T-helper 1 cell treated with Interleukin-12 subunit alpha and Interleukin-12 subunit beta and Interleukin-4 antibody, amounts not matched to agents 30 μg/mL and 1 μg/mL, for 36 hours (primary cell): ENCODE measurements around the gene EPS8.

Experiments used
- H3K27ac Mint-ChIP-seq: one replicate; pipeline ENCODE4 v1.8.0; 2021; ENCODE audit warnings: mild to moderate bottlenecking, mixed read lengths
- H3K27me3 Mint-ChIP-seq: one replicate; pipeline ENCODE4 v1.8.0; 2021; ENCODE audit warnings: low read depth, mixed read lengths
- H3K36me3 Mint-ChIP-seq: one replicate; pipeline ENCODE4 v1.8.0; 2021; ENCODE audit warnings: low read depth, mixed read lengths
- H3K4me1 Mint-ChIP-seq: one replicate; pipeline ENCODE4 v1.8.0; 2021; ENCODE audit warnings: low read depth, mixed read lengths
- H3K4me3 Mint-ChIP-seq: one replicate; pipeline ENCODE4 v1.8.0; 2021; ENCODE audit warnings: mild to moderate bottlenecking, moderate library complexity, mixed read lengths
- H3K9me3 Mint-ChIP-seq: one replicate; pipeline ENCODE4 v1.8.0; 2021; ENCODE audit warnings: mixed read lengths

Gene EPS8

GRCh38 chr12:15708396-15709076 lies 80.7 kb downstream of the EPS8 start:
- H3K4me3 Mint-ChIP-seq = no peak overlapping the region
- H3K4me1 Mint-ChIP-seq = peaks cover 6% of the 10 kb centered on the region
- no peaks in the 10 kb centered on the region for H3K9me3 Mint-ChIP-seq
- no peak overlapping the region for H3K27ac Mint-ChIP-seq
- H3K36me3 Mint-ChIP-seq = peaks cover 2% of the 10 kb centered on the region
- no peaks in the 10 kb centered on the region for H3K27me3 Mint-ChIP-seq

GRCh38 chr12:15707516-15708199 lies 81.5 kb downstream of the EPS8 start:
- peaks cover 6% of the 10 kb centered on the region for H3K4me1 Mint-ChIP-seq
- H3K27ac Mint-ChIP-seq = no peak overlapping the region
- H3K27me3 Mint-ChIP-seq = no peaks in the 10 kb centered on the region
- peaks cover 2% of the 10 kb centered on the region for H3K36me3 Mint-ChIP-seq
- no peaks in the 10 kb centered on the region for H3K9me3 Mint-ChIP-seq
- no peak overlapping the region for H3K4me3 Mint-ChIP-seq

- Mint-ChIP-seq H3K9me3 (no peaks in the 10 kb centered on the region), H3K4me1 (peaks cover 16% of the 10 kb centered on the region), H3K4me3 (no peak overlapping the region), H3K27me3 (no peaks in the 10 kb centered on the region), H3K36me3 (peaks cover 2% of the 10 kb centered on the region), H3K27ac (no peak overlapping the region)
These were observed 83.0 kb downstream of the EPS8 start for GRCh38 chr12:15706010-15706676.

GRCh38 chr12:15705606-15706005 lies 83.6 kb downstream of the EPS8 start:
- Mint-ChIP-seq H3K4me1 (peaks cover 21% of the 10 kb centered on the region), H3K4me3 (no peak overlapping the region), H3K36me3 (peaks cover 2% of the 10 kb centered on the region), H3K27ac (no peak overlapping the region), H3K9me3 (no peaks in the 10 kb centered on the region), H3K27me3 (no peaks in the 10 kb centered on the region)

- Mint-ChIP-seq H3K4me1 (peaks cover 33% of the 10 kb centered on the region), H3K27me3 (no peaks in the 10 kb centered on the region), H3K27ac (no peak overlapping the region), H3K4me3 (no peak overlapping the region), H3K36me3 (peaks cover 3% of the 10 kb centered on the region), H3K9me3 (no peaks in the 10 kb centered on the region)
These were observed 86.9 kb downstream of the EPS8 start for GRCh38 chr12:15702276-15702675.

GRCh38 chr12:15701631-15702156 lies 87.5 kb downstream of the EPS8 start:
- H3K27me3 Mint-ChIP-seq = no peaks in the 10 kb centered on the region
- H3K27ac Mint-ChIP-seq = peak overlapping the region; percentile 27
- H3K9me3 Mint-ChIP-seq = no peaks in the 10 kb centered on the region
- H3K4me3 Mint-ChIP-seq = no peak overlapping the region
- H3K36me3 Mint-ChIP-seq = peaks cover 4% of the 10 kb centered on the region
- peaks cover 37% of the 10 kb centered on the region for H3K4me1 Mint-ChIP-seq

GRCh38 chr12:15701206-15701605 lies 88.0 kb downstream of the EPS8 start:
- H3K36me3 Mint-ChIP-seq = peaks cover 5% of the 10 kb centered on the region
- no peak overlapping the region for H3K4me3 Mint-ChIP-seq
- H3K4me1 Mint-ChIP-seq = peaks cover 37% of the 10 kb centered on the region
- peak overlapping the region; percentile 27 for H3K27ac Mint-ChIP-seq
- H3K9me3 Mint-ChIP-seq = no peaks in the 10 kb centered on the region
- no peaks in the 10 kb centered on the region for H3K27me3 Mint-ChIP-seq

- Mint-ChIP-seq H3K9me3 (no peaks in the 10 kb centered on the region), H3K27me3 (no peaks in the 10 kb centered on the region), H3K27ac (peak overlapping the region; percentile 88), H3K4me3 (peak overlapping the region; percentile 75), H3K36me3 (peaks cover 5% of the 10 kb centered on the region), H3K4me1 (peaks cover 37% of the 10 kb centered on the region)
These were observed 88.6 kb downstream of the EPS8 start for GRCh38 chr12:15700595-15700994.

- Mint-ChIP-seq H3K9me3 (no peaks in the 10 kb centered on the region), H3K27ac (peak overlapping the region; percentile 88), H3K4me1 (peaks cover 37% of the 10 kb centered on the region), H3K27me3 (no peaks in the 10 kb centered on the region), H3K36me3 (peaks cover 5% of the 10 kb centered on the region), H3K4me3 (peak overlapping the region; percentile 16)
These were observed 89.3 kb downstream of the EPS8 start for GRCh38 chr12:15699886-15700285.

GRCh38 chr12:15698377-15698871 lies 90.8 kb downstream of the EPS8 start:
- Mint-ChIP-seq H3K27ac (no peak overlapping the region), H3K4me1 (peaks cover 37% of the 10 kb centered on the region)

GRCh38 chr12:15697201-15697600 lies 92.0 kb downstream of the EPS8 start:
- peaks cover 5% of the 10 kb centered on the region for H3K36me3 Mint-ChIP-seq
- peaks cover 37% of the 10 kb centered on the region for H3K4me1 Mint-ChIP-seq
- no peak overlapping the region for H3K4me3 Mint-ChIP-seq
- H3K27ac Mint-ChIP-seq = no peak overlapping the region
- H3K9me3 Mint-ChIP-seq = no peaks in the 10 kb centered on the region
- H3K27me3 Mint-ChIP-seq = no peaks in the 10 kb centered on the region

More at GRCh38 chr12:15698377-15698871, 90.8 kb downstream of the EPS8 start:
- no peak overlapping the region for H3K4me3 Mint-ChIP-seq
- H3K9me3 Mint-ChIP-seq = no peaks in the 10 kb centered on the region
- H3K36me3 Mint-ChIP-seq = peaks cover 5% of the 10 kb centered on the region
- H3K27me3 Mint-ChIP-seq = no peaks in the 10 kb centered on the region

- Mint-ChIP-seq H3K4me1 (peaks cover 4% of the 10 kb centered on the region), H3K27me3 (peaks cover 12% of the 10 kb centered on the region), H3K36me3 (peaks cover 3% of the 10 kb centered on the region), H3K4me3 (no peak overlapping the region), H3K9me3 (no peaks in the 10 kb centered on the region), H3K27ac (no peak overlapping the region)
These were observed 95.8 kb downstream of the EPS8 start for GRCh38 chr12:15693228-15693911.

GRCh38 chr12:15691388-15691787 lies 97.8 kb downstream of the EPS8 start:
- no peak overlapping the region for H3K4me3 Mint-ChIP-seq

GRCh38 chr12:15690320-15690719 lies 98.9 kb downstream of the EPS8 start:
- Mint-ChIP-seq H3K4me3 (no peak overlapping the region), H3K4me1 (peaks cover 5% of the 10 kb centered on the region), H3K27me3 (peaks cover 17% of the 10 kb centered on the region), H3K9me3 (no peaks in the 10 kb centered on the region), H3K36me3 (no peaks in the 10 kb centered on the region), H3K27ac (no peak overlapping the region)

More at GRCh38 chr12:15691388-15691787, 97.8 kb downstream of the EPS8 start:
- H3K36me3 Mint-ChIP-seq = no peaks in the 10 kb centered on the region
- peaks cover 5% of the 10 kb centered on the region for H3K4me1 Mint-ChIP-seq
- no peaks in the 10 kb centered on the region for H3K9me3 Mint-ChIP-seq
- no peak overlapping the region for H3K27ac Mint-ChIP-seq
- H3K27me3 Mint-ChIP-seq = peaks cover 12% of the 10 kb centered on the region
